Activated CD4-positive, CD25-positive, alpha-beta regulatory T cell (primary cell): ENCODE results near the gene GYG1.

ENCODE experiments used
- DNase-seq, 4 experiments: peaks; one replicate each; lab custom pipeline; 2025; lab: John Stamatoyannopoulos, UW

The GYG1 gene

DNA sequence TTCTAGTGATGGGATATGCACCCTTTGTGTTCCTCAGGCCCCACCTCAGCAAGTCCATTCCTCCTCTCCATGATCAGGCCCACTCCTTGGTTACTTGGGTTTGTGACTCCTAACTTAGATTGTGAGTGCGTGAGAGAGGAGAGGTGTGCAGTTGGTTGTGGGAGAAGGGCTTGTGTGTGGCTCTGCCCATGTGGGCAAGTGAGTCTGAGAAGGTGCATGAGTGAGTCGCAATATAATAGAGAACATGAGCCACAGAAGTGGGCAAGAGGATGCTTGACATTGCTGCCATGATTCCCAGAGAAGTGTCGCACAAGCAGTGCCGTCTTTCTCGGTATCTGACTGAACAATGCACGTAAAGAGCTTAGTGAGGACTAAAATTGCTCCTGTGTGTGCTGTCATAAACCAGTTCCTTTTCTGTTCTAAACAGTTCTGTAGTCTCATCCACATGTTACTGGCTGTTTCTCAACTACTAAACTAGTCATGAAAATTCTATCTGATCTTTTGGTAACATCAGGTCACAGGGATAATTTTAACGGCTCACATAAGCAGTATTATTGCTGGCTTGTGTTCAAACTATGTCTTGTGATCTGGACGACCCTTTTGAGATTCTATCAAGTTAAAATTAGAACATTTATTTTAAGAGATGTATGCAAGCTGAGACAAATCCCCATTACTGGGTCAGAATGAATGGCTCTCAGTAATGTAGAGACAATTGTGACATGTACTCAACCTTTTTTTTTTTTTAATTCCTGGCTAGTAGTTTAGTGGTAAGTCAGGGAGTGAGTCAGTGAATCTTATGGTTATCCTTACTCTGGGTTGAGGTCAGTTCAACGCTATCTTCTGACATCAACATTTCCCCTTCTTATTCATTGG lies 25.6 kb downstream of the GYG1 start:
- DNase-seq = no peak

DNA sequence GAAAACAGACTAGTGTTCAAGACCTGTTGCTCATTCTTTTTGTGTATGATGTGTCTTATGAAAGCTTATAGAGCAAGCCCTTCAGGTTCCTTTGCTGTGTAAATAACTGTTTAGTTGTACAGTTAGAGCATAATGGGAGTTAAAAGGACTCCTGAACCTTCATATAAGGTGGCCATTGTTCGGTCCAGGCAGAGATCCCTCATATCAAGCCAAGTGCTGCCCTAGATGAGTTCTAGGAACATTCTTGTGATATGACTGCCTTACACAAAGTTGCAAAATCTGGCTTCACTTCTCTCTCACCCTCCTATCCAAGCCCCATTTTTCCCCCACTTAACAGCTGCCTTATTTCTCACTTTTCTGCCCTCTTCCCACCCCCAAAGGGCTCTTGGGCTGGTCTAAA lies 26.9 kb downstream of the GYG1 start:
- DNase-seq = no peak

GRCh38 chr3:149019580-149019979 lies 28.2 kb downstream of the GYG1 start:
- no peak for DNase-seq

DNA sequence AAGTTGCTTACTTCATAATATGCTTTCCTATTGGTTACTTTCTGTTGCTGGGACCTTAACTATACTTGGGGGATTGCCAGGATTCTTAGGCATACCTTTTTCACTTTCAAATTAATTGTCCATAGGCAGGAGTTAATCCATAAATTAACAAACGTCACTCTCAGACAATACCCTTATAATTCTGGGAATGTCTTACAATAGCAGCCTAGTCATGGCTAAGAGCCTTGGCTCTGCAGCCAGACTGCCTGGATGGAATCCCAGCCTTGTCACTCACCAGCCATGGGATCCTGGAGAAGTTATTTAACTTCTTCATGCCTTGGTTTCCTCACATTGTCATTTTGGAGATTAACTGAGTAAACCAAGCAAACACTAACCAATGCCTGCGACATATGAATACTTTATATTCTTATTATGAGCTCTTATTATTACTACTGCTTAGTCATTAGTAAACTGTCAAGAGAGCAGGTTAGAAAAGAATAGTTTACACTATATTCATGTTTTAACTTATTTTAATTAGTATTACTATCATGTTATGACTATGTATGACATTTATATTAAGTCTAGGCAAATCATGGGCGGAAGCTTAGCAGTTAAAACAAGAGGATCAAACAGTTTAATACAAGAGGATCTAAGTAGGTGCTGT lies 29.0 kb downstream of the GYG1 start:
- DNase-seq = no peak

DNA sequence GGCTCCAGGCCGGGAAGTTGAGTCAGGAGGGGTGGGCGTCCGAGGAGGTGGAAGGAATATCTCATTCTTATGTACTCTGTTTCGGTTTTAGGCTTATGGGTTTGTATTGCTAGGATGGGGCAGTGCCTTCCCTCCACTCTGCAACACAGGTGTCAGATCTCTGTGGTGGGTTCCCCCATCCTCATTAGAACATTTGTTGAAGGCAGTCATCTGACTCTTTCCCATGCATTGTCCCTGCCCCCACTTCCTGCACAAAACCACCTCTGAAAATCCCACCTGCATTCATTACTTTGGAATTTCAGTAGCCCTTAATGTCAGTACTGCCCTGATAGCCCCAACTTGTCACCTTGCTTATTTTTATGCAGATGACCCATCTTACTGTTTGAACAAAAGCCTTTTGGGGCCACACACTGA lies 29.5 kb downstream of the GYG1 start:
- DNase-seq = no peak

GRCh38 chr3:149021830-149022229 lies 30.5 kb downstream of the GYG1 start:
- DNase-seq = no peak

- DNase-seq = no peak
Measured at GRCh38 chr3:149023951-149024350, 32.6 kb downstream of the GYG1 start.

DNA sequence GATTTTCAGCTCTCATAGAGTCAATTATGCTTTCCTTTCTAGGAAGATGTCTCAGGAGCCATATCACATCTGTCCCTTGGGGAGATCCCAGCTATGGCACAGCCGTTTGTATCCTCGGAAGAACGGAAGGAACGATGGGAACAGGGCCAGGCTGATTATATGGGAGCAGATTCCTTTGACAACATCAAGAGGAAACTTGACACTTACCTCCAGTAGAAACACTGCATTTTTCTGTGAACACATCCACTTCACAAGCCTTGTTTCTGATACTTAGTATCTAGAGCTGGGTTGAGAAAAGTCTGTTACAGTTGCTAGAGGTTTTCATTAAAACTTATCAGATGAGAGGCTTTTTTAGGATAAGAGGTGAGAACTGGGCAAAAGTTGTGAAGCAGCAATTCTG lies 35.4 kb downstream of the GYG1 start:
- DNase-seq = no peak

- no peak for DNase-seq
Measured at GRCh38 chr3:149031096-149031495, 39.8 kb downstream of the GYG1 start.

DNA sequence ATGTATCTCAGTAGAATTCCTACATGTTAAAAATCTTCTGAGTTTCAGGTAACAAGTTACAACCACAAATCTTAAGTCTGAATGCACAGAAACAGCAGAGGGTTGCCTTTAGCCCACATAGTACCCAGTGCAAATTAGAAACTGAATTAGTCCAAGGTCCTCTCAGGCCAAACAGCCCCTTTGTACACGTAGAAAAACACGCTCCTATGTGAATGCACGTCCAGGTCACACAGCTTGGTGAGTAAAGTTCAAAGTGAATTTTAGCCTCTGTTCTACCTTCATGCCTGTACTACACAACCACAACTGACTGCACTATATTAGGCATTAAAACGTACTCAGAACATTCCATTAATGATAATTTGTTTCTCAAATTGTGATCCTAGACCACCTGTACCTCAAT lies 46.3 kb downstream of the GYG1 start:
- no peak for DNase-seq

DNA sequence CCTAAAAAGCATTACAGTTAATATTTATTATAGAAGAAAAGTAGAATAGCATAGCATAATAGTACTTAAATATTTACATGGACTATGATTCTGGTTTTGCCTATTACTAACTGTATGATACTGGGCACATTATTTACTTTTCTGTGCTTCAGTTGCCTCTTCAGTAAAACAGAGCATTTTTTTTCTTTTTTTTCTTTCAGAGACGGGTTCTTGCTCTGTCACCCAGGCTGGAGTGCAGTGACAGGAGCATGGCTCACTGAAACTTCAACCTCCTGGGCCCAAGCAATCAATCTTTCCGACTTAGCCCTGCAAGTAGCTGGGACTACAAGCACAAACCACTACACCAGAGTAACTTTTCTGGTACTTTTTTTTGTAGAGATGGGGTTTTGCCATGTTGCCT lies 47.0 kb downstream of the GYG1 start:
- DNase-seq = no peak

- DNase-seq = no peak
Measured at GRCh38 chr3:149042789-149043386, 51.5 kb downstream of the GYG1 start.

DNA sequence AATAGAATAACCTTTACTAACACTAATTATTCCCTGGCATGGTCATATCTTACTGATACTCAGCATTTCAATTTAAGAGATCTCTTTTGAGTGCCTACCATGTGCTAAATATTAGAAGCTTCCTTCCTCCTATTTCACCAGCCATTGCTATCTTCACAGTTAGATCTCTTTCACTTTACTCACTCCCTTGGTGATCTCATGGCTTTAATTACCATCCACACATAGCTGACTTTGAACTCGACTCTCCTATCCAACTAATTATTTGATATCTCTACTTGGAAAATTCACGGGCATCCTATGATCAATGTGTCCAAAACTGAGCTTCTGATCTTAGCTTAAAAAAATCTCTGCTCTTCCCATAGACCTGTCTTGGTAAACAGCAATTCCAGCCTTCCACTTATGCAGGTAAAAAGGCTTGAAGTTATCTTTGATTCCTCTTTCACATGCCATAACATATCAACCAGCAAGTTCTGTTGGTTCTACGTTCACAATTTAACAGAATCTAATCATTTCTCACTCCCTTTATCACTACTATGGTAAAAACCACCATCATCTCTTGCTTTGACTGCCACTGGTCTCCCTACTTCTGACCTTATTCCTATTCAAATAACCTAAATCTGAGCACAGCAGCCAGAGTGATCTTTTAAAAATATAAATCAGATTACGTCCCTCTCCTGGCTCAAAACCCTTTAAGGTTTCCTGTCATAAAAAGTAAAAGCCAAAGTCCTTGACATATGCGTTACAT lies 53.2 kb downstream of the GYG1 start:
- DNase-seq = no peak

- DNase-seq = no peak
Measured at GRCh38 chr3:149055575-149055974, 64.2 kb downstream of the GYG1 start.

DNA sequence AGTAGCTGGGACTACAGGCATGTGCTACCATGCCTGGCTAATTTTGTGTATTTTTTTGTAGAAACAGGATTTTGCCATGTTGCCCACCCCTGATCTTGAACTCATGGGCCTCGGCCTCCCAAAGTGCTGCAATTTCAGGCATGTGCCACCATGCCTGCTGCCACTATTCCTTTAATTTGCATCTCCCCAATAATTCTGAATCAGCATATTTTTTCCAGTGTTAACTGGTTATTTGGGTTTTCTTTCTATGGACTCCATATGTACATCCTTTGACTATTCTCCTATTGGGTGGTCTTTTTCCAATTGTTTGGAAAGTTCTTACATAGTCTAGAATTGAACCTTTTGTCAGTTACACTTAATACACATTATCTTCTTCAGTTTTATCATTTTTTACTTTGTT lies 66.9 kb downstream of the GYG1 start:
- DNase-seq = no peak

- no peak for DNase-seq
Measured at GRCh38 chr3:149058602-149059001, 67.3 kb downstream of the GYG1 start.

- DNase-seq = no peak
Measured at GRCh38 chr3:149061776-149062175, 70.4 kb downstream of the GYG1 start.

- no peak for DNase-seq
Measured at GRCh38 chr3:149067883-149068282, 76.5 kb downstream of the GYG1 start.
